BLaER1 treated with 17β-estradiol and CSF1 and Interleukin-3, amounts not matched to agents 10 nM and 100 nM (cell line): ENCODE results near the gene NR3C2.
A peak's percentile ranks its signal among the peaks of the same experiment; 100 is the strongest.
"Not testable (repeated sequence)": the region's sequence is repeated elsewhere in the genome, so short reads cannot be mapped to it uniquely, and the experiment has no call there.

Source experiments
- H3K27ac ChIP-seq, 11 experiments: shearing (Covaris generic); formaldehyde crosslinking; 2 replicates each; pipeline ENCODE4 v1.8.1; 2022
- H3K27me3 ChIP-seq, 11 experiments: shearing (Covaris generic); formaldehyde crosslinking; 2 replicates each; pipeline ENCODE4 v1.8.1; 2022
- H3K36me3 ChIP-seq, 11 experiments: shearing (Covaris generic); formaldehyde crosslinking; 2 replicates each; pipeline ENCODE4 v1.8.1; 2022
- H3K4me1 ChIP-seq, 10 experiments: shearing (Covaris generic); formaldehyde crosslinking; 2 replicates each; pipeline ENCODE4 v1.8.1; 2022
- H3K4me2 ChIP-seq, 11 experiments: shearing (Covaris generic); formaldehyde crosslinking; 2 replicates each; pipeline ENCODE4 v1.8.1; 2022
- H3K4me3 ChIP-seq, 10 experiments: shearing (Covaris generic); formaldehyde crosslinking; 2 replicates each; pipeline ENCODE4 v1.8.1; 2022
- H3K9ac ChIP-seq, 11 experiments: shearing (Covaris generic); formaldehyde crosslinking; 2 replicates each; pipeline ENCODE4 v1.8.1; 2022
- H3K9me3 ChIP-seq, 11 experiments: shearing (Covaris generic); formaldehyde crosslinking; replicated peaks in 1 of 11; 2 replicates each; pipeline ENCODE4 v1.8.1; 2022
- H4K20me1 ChIP-seq, 11 experiments: shearing (Covaris generic); formaldehyde crosslinking; 2 replicates each; pipeline ENCODE4 v1.8.1; 2022
- Cebpa-rat ChIP-seq, 11 experiments: shearing (Covaris generic); IDR thresholded peaks; 2 replicates each; pipeline ENCODE4 v1.8.1; 2022

NR3C2 gene

DNA sequence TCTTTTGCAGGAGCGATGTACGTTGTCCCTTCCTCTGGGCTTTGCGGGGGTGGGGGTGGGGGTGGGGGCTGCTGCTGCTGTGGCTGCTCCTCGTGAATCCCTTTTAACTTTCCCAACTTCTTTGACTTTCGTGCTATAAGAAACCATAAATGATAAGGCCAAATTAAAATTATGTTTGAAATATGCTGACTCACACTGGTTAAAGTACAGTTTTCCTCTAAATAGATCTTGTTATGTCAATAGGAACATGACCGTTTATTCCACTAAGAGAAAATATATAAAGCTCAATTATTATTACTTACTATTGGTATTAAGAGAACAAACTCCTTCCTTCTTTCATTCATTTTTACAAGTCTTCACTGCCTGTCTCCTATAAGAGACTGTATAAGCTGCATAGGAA, 287.4 kb downstream of the NR3C2 start:
- TF ChIP-seq Cebpa-rat (IDR thresholded peaks at IDR 0.05) = no peak
- Histone ChIP-seq H3K27me3 (no peaks in the 10 kb centered on the region), H3K36me3 (no peaks in the 10 kb centered on the region), H3K27ac (no peak overlapping the region), H3K4me3 (no peak overlapping the region), H3K4me1 (no peaks in the 10 kb centered on the region), H3K9me3 (no peaks in the 10 kb centered on the region), H4K20me1 (no peaks in the 10 kb centered on the region), H3K4me2 (no peak overlapping the region), H3K9ac (no peak overlapping the region)

GRCh38 chr4:148152868-148153625, 289.2 kb downstream of the NR3C2 start:
- Histone ChIP-seq H3K27me3 (no peaks in the 10 kb centered on the region), H3K9ac (no peak overlapping the region), H3K4me2 (no peak overlapping the region), H3K9me3 (no peaks in the 10 kb centered on the region), H3K4me3 (no peak overlapping the region), H3K27ac (no peak overlapping the region), H4K20me1 (no peaks in the 10 kb centered on the region), H3K36me3 (no peaks in the 10 kb centered on the region), H3K4me1 (no peaks in the 10 kb centered on the region)
- no peak for TF ChIP-seq Cebpa-rat (IDR thresholded peaks at IDR 0.05)

DNA sequence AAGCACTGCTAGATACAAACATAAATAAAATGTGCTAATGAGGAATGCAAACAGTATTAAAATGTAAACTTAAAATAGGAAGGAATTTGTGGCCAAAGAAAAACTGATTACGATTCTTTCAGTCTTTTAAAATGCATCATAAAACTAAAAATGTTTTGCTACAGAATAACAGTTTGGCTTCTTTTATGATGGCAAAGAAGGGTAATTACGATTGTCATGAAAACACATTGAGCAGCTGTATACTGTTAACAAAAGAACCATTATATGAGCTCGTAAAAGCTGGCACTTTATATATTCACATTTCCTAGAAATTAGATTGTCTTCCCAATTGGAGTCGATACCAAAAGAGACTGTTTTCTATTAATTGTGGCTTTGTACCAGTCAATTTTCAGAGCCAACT, 290.4 kb downstream of the NR3C2 start:
- TF ChIP-seq Cebpa-rat (IDR thresholded peaks at IDR 0.05) = no peak
- H3K27ac ChIP-seq = no peak overlapping the region
- no peak overlapping the region for H3K4me2 ChIP-seq
- no peaks in the 10 kb centered on the region for H3K9me3 ChIP-seq
- no peaks in the 10 kb centered on the region for H3K27me3 ChIP-seq
- H3K4me1 ChIP-seq = no peaks in the 10 kb centered on the region
- H3K4me3 ChIP-seq = no peak overlapping the region
- H3K9ac ChIP-seq = no peak overlapping the region
- H3K36me3 ChIP-seq = no peaks in the 10 kb centered on the region
- no peaks in the 10 kb centered on the region for H4K20me1 ChIP-seq

DNA sequence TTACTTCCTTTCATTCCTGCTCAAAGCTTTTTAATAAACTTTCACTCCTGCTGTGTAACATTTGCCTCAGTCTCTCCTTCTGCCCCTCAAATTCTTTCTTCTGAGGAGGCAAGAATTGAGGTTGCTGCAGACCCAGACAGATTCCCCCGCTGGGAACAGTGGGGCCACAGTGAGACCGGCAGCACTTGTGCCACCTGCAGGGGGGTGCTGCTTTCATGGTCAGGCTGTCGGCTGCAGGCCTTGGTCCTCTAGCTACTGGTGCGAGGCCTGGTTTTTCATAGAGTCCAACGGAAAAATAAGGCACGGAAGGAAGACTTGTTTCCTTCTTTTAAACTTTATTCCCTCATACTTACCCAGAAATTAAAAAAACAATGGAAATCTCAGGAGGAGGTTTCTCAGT, 296.7 kb downstream of the NR3C2 start:
- peak overlapping the region in 2 of 11 experiments; percentile 38 to 42; a peak in 3 of 22 replicates for H3K4me2 ChIP-seq

DNA sequence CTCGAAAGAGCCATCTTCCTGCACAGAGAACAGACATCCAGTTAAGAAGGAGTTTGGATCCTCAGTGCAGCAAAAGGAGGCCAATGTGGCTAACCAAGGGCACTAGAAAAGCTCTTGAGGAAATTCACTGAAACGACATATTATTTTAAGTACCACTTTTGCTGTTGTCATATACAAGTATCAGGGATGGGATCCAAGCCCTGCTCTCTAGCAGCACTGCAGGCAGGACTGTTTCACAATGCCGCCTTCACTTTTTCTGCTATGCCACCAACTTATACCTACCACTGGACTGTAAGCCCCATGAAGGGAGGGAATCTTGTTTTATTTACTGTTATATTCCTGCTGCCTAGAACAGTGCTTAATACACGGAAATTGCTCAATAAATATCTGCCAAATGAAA, 299.0 kb downstream of the NR3C2 start:
- H3K27ac ChIP-seq = no peak overlapping the region

More for the DNA sequence above, 296.7 kb downstream of the NR3C2 start:
- no peaks in the 10 kb centered on the region for H3K9me3 ChIP-seq
- no peaks in the 10 kb centered on the region for H3K27me3 ChIP-seq
- no peak overlapping the region for H3K27ac ChIP-seq
- no peaks in the 10 kb centered on the region for H4K20me1 ChIP-seq
- no peak for TF ChIP-seq Cebpa-rat (IDR thresholded peaks at IDR 0.05)
- H3K9ac ChIP-seq = no peak overlapping the region
- H3K4me1 ChIP-seq = peaks cover 0 to 12% (median 0%) of the 10 kb centered on the region in 10 experiments; a peak in 4 of 20 replicates
- no peaks in the 10 kb centered on the region for H3K36me3 ChIP-seq
- no peak overlapping the region for H3K4me3 ChIP-seq

DNA sequence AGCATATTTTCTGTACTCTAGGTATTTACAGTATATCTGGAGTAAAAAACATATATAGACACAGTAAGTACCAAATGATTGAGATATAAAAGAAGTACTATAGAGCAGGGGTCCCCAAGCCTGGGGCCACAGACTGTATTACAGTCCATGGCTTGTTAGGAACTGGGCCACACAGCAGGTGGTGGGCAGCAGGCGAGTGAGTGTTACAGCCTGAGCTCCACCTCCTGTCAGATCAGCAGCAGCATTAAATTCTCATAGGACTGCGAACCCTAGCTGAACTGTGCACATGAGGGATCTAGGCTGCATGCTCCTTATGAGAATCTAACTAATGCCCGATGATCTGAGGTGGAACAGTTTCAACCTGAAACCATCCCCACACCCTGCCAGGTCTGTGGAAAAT, 300.7 kb downstream of the NR3C2 start:
- Histone ChIP-seq H3K4me2 (no peak overlapping the region), H3K4me1 (peaks cover 0 to 12% (median 0%) of the 10 kb centered on the region in 10 experiments; a peak in 4 of 20 replicates), H3K36me3 (no peaks in the 10 kb centered on the region), H3K9ac (no peak overlapping the region), H3K9me3 (no peaks in the 10 kb centered on the region), H4K20me1 (no peaks in the 10 kb centered on the region), H3K27ac (no peak overlapping the region), H3K4me3 (no peak overlapping the region), H3K27me3 (no peaks in the 10 kb centered on the region)
- TF ChIP-seq Cebpa-rat (IDR thresholded peaks at IDR 0.05) = no peak

More for the DNA sequence above, 299.0 kb downstream of the NR3C2 start:
- H3K4me1 ChIP-seq = peaks cover 0 to 12% (median 0%) of the 10 kb centered on the region in 10 experiments; a peak in 4 of 20 replicates
- no peak overlapping the region for H3K9ac ChIP-seq
- H3K27me3 ChIP-seq = no peaks in the 10 kb centered on the region
- no peak overlapping the region for H3K4me2 ChIP-seq
- no peaks in the 10 kb centered on the region for H3K36me3 ChIP-seq
- TF ChIP-seq Cebpa-rat (IDR thresholded peaks at IDR 0.05) = no peak
- no peak overlapping the region for H3K4me3 ChIP-seq
- no peaks in the 10 kb centered on the region for H3K9me3 ChIP-seq
- H4K20me1 ChIP-seq = no peaks in the 10 kb centered on the region

DNA sequence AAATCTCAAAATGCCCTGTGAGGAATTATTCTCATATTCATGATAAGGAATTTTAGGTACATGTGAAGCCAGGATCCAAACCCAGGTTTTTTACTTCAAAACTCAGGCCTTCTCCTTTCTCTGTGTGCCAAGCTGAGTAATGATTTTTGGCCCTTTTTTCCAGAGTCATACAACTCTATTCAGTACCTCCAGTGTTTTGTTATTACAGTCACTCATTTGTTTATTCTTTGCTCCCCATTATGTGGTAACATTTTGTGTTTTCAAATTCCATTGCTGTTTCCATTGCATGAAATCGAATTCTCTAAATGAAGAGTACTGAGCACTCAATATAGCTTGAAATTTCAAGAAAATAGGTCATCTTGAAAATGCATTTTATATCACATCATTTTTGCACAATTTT, 315.4 kb downstream of the NR3C2 start:
- Histone ChIP-seq H3K27me3 (no peaks in the 10 kb centered on the region), H4K20me1 (no peaks in the 10 kb centered on the region), H3K27ac (no peak overlapping the region), H3K4me1 (no peaks in the 10 kb centered on the region), H3K36me3 (no peaks in the 10 kb centered on the region), H3K4me3 (no peak overlapping the region), H3K9me3 (peaks cover 32 to 39% (median 36%) of the 10 kb centered on the region in 11 experiments), H3K9ac (no peak overlapping the region), H3K4me2 (no peak overlapping the region)
- no peak for TF ChIP-seq Cebpa-rat (IDR thresholded peaks at IDR 0.05)

DNA sequence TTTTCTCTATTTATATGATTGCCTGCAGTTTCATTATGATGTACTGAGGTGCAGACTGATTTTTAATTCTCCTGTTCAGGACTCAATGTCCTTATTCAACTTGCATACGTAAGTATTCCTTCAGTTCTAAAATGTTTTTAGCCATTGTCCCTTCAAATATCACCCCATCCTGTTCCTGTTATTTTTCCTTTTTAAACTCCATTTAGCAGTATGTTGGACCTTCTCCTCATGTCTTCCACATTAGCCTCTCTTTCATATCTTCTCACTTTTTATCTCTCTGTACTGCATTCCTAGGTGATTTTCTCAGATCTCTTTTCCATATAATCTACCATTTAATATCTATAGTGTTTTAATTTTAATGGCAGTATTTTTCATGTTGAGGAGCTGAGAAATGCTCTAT, 317.7 kb downstream of the NR3C2 start:
- TF ChIP-seq Cebpa-rat (IDR thresholded peaks at IDR 0.05) = no peak
- Histone ChIP-seq H4K20me1 (no peaks in the 10 kb centered on the region), H3K27me3 (no peaks in the 10 kb centered on the region), H3K9ac (no peak overlapping the region), H3K9me3 (peaks cover 32 to 42% (median 39%) of the 10 kb centered on the region in 11 experiments), H3K36me3 (no peaks in the 10 kb centered on the region), H3K27ac (no peak overlapping the region), H3K4me2 (no peak overlapping the region), H3K4me3 (no peak overlapping the region), H3K4me1 (no peaks in the 10 kb centered on the region)

- H3K9me3 ChIP-seq = peaks cover 32 to 42% (median 39%) of the 10 kb centered on the region in 11 experiments
- not testable (repeated sequence) for H3K4me1 ChIP-seq, H3K27me3 ChIP-seq, H3K4me2 ChIP-seq, H3K9ac ChIP-seq, H4K20me1 ChIP-seq, H3K36me3 ChIP-seq, H3K27ac ChIP-seq, H3K4me3 ChIP-seq
These were observed 319.1 kb downstream of the NR3C2 start for GRCh38 chr4:148123161-148123560.

GRCh38 chr4:148120216-148120615, 322.0 kb downstream of the NR3C2 start:
- Histone ChIP-seq H3K27me3 (no peaks in the 10 kb centered on the region), H3K4me2 (no peak overlapping the region), H3K9me3 (peaks cover 30 to 39% (median 36%) of the 10 kb centered on the region in 11 experiments), H4K20me1 (no peaks in the 10 kb centered on the region), H3K9ac (no peak overlapping the region), H3K4me3 (no peak overlapping the region), H3K27ac (no peak overlapping the region), H3K36me3 (no peaks in the 10 kb centered on the region), H3K4me1 (peaks cover 0 to 5% (median 0%) of the 10 kb centered on the region in 10 experiments; a peak in 3 of 20 replicates)
- TF ChIP-seq Cebpa-rat (IDR thresholded peaks at IDR 0.05) = no peak
